IPS-18a (cell line): ENCODE measurements around the gene CSRNP3.

Experiments used
- H3K27ac ChIP-seq: one replicate; pipeline ENCODE4 v1.5.1; 2013; ENCODE audit warnings: low read length
- H3K27me3 ChIP-seq: one replicate; pipeline ENCODE4 v1.6.1; 2013; ENCODE audit warnings: mild to moderate bottlenecking, low read length; ENCODE audit not compliant: control insufficient read depth, insufficient read depth
- H3K36me3 ChIP-seq: one replicate; pipeline ENCODE4 v1.6.1; 2013; ENCODE audit warnings: low read depth, low read length; ENCODE audit not compliant: control insufficient read depth
- H3K4me1 ChIP-seq: one replicate; pipeline ENCODE4 v1.6.1; 2013; ENCODE audit warnings: low read depth, low read length; ENCODE audit not compliant: control insufficient read depth
- H3K4me3 ChIP-seq: one replicate; pipeline ENCODE4 v1.5.1; 2013; ENCODE audit warnings: low read length
- H3K9ac ChIP-seq: one replicate; pipeline ENCODE4 v1.6.1; 2013; ENCODE audit warnings: mild to moderate bottlenecking, low read length, moderate library complexity
- H3K9me3 ChIP-seq: one replicate; pipeline ENCODE4 v1.6.1; 2013; ENCODE audit warnings: low read depth, low read length; ENCODE audit not compliant: control insufficient read depth

The CSRNP3 gene

GRCh38 chr2:165508927-165509326, 39.4 kb downstream of the CSRNP3 start:
- Histone ChIP-seq H3K27me3 (no peaks in the 10 kb centered on the region), H3K36me3 (no peaks in the 10 kb centered on the region), H3K4me3 (no peak overlapping the region), H3K27ac (no peak overlapping the region), H3K4me1 (no peaks in the 10 kb centered on the region), H3K9ac (no peak overlapping the region), H3K9me3 (no peaks in the 10 kb centered on the region)

- Histone ChIP-seq H3K27me3 (no peaks in the 10 kb centered on the region), H3K4me1 (no peaks in the 10 kb centered on the region), H3K36me3 (no peaks in the 10 kb centered on the region), H3K27ac (no peak overlapping the region), H3K4me3 (no peak overlapping the region), H3K9me3 (no peaks in the 10 kb centered on the region), H3K9ac (no peak overlapping the region)
These were observed 44.0 kb downstream of the CSRNP3 start for GRCh38 chr2:165513479-165513878.

GRCh38 chr2:165518611-165519010, 49.1 kb downstream of the CSRNP3 start:
- Histone ChIP-seq H3K27ac (no peak overlapping the region), H3K4me1 (peaks cover 8% of the 10 kb centered on the region), H3K9ac (no peak overlapping the region), H3K36me3 (no peaks in the 10 kb centered on the region), H3K4me3 (no peak overlapping the region), H3K27me3 (no peaks in the 10 kb centered on the region), H3K9me3 (no peaks in the 10 kb centered on the region)

GRCh38 chr2:165522719-165523118, 53.2 kb downstream of the CSRNP3 start:
- Histone ChIP-seq H3K9ac (no peak overlapping the region), H3K9me3 (no peaks in the 10 kb centered on the region), H3K36me3 (no peaks in the 10 kb centered on the region), H3K4me3 (no peak overlapping the region), H3K4me1 (peaks cover 8% of the 10 kb centered on the region), H3K27me3 (no peaks in the 10 kb centered on the region), H3K27ac (no peak overlapping the region)

- Histone ChIP-seq H3K9me3 (no peaks in the 10 kb centered on the region), H3K4me1 (peaks cover 13% of the 10 kb centered on the region), H3K4me3 (no peak overlapping the region), H3K36me3 (no peaks in the 10 kb centered on the region), H3K27me3 (no peaks in the 10 kb centered on the region), H3K9ac (no peak overlapping the region), H3K27ac (no peak overlapping the region)
These were observed 55.2 kb downstream of the CSRNP3 start for GRCh38 chr2:165524720-165525119.

GRCh38 chr2:165528691-165529090, 59.2 kb downstream of the CSRNP3 start:
- H3K27ac ChIP-seq = no peak overlapping the region
- H3K4me3 ChIP-seq = no peak overlapping the region
- H3K9me3 ChIP-seq = no peaks in the 10 kb centered on the region
- no peaks in the 10 kb centered on the region for H3K36me3 ChIP-seq
- H3K9ac ChIP-seq = no peak overlapping the region
- peaks cover 11% of the 10 kb centered on the region for H3K4me1 ChIP-seq
- no peaks in the 10 kb centered on the region for H3K27me3 ChIP-seq

GRCh38 chr2:165529130-165529529, 59.6 kb downstream of the CSRNP3 start:
- Histone ChIP-seq H3K4me1 (peaks cover 11% of the 10 kb centered on the region), H3K27me3 (no peaks in the 10 kb centered on the region), H3K36me3 (no peaks in the 10 kb centered on the region), H3K9ac (no peak overlapping the region), H3K4me3 (no peak overlapping the region), H3K27ac (no peak overlapping the region), H3K9me3 (no peaks in the 10 kb centered on the region)

GRCh38 chr2:165533331-165533730, 63.8 kb downstream of the CSRNP3 start:
- Histone ChIP-seq H3K36me3 (no peaks in the 10 kb centered on the region), H3K4me3 (no peak overlapping the region), H3K4me1 (peaks cover 20% of the 10 kb centered on the region), H3K9ac (no peak overlapping the region), H3K9me3 (no peaks in the 10 kb centered on the region), H3K27me3 (no peaks in the 10 kb centered on the region), H3K27ac (no peak overlapping the region)

GRCh38 chr2:165535471-165535870, 66.0 kb downstream of the CSRNP3 start:
- Histone ChIP-seq H3K9me3 (no peaks in the 10 kb centered on the region), H3K4me1 (peaks cover 9% of the 10 kb centered on the region), H3K27ac (no peak overlapping the region)

GRCh38 chr2:165536851-165537499, 67.5 kb downstream of the CSRNP3 start:
- H3K9ac ChIP-seq = no peak overlapping the region
- no peaks in the 10 kb centered on the region for H3K9me3 ChIP-seq
- H3K27me3 ChIP-seq = no peaks in the 10 kb centered on the region
- no peak overlapping the region for H3K4me3 ChIP-seq
- H3K36me3 ChIP-seq = no peaks in the 10 kb centered on the region
- peaks cover 9% of the 10 kb centered on the region for H3K4me1 ChIP-seq
- H3K27ac ChIP-seq = no peak overlapping the region

More at GRCh38 chr2:165535471-165535870, 66.0 kb downstream of the CSRNP3 start:
- no peaks in the 10 kb centered on the region for H3K36me3 ChIP-seq
- H3K27me3 ChIP-seq = no peaks in the 10 kb centered on the region
- H3K4me3 ChIP-seq = no peak overlapping the region
- H3K9ac ChIP-seq = no peak overlapping the region

GRCh38 chr2:165539985-165540384, 70.5 kb downstream of the CSRNP3 start:
- no peaks in the 10 kb centered on the region for H3K27me3 ChIP-seq
- H3K9ac ChIP-seq = no peak overlapping the region
- no peaks in the 10 kb centered on the region for H3K9me3 ChIP-seq
- no peaks in the 10 kb centered on the region for H3K36me3 ChIP-seq
- H3K4me1 ChIP-seq = peaks cover 9% of the 10 kb centered on the region
- H3K4me3 ChIP-seq = no peak overlapping the region
- H3K27ac ChIP-seq = no peak overlapping the region

- Histone ChIP-seq H3K9me3 (no peaks in the 10 kb centered on the region), H3K4me1 (peaks cover 8% of the 10 kb centered on the region), H3K36me3 (no peaks in the 10 kb centered on the region), H3K9ac (no peak overlapping the region), H3K27me3 (no peaks in the 10 kb centered on the region), H3K4me3 (no peak overlapping the region), H3K27ac (no peak overlapping the region)
These were observed 75.4 kb downstream of the CSRNP3 start for GRCh38 chr2:165544897-165545296.
